Stimulated activated naive B cell treated with anti-CD40 and anti-IgM and Interleukin-4, amounts not matched to agents 10 μg/mL and 1 μg/mL and 100 μg/mL, for 72 hours (primary cell): Measurements from ENCODE around the gene ST8SIA1.
"Not testable (repeated sequence)": the region's sequence is repeated elsewhere in the genome, so short reads cannot be mapped to it uniquely, and the experiment has no call there.

Experiments used
- ATAC-seq, 2 donors: fragments of 150-1000 bp; cut with Tn5 transposase; replicated peaks; 2 replicates each; pipeline ENCODE4 v1.10.0; 2021; ENCODE audit warnings: moderate library complexity in 1 of 2
- DNase-seq: peaks from one replicate; pipeline ENCODE4 v3.0.0; 2021
- H3K27ac Mint-ChIP-seq: one replicate; pipeline ENCODE4 v1.8.0; 2022; ENCODE audit warnings: mild to moderate bottlenecking, mixed read lengths
- H3K27me3 Mint-ChIP-seq, 2 donors: one replicate each; pipeline ENCODE4 v1.8.0; 2022; ENCODE audit warnings: mixed read lengths in 2 of 2
- H3K36me3 Mint-ChIP-seq, 2 donors: one replicate each; pipeline ENCODE4 v1.8.0; 2022; ENCODE audit warnings: mixed read lengths in 2 of 2, mild to moderate bottlenecking in 1 of 2
- H3K4me1 Mint-ChIP-seq, 2 donors: one replicate each; pipeline ENCODE4 v1.8.0; 2022; ENCODE audit warnings: mixed read lengths in 2 of 2, mild to moderate bottlenecking in 1 of 2
- H3K4me3 Mint-ChIP-seq, 2 donors: one replicate each; pipeline ENCODE4 v1.8.0; 2022; ENCODE audit warnings: mild to moderate bottlenecking in 2 of 2, mixed read lengths in 2 of 2, moderate library complexity in 1 of 2
- H3K9me3 Mint-ChIP-seq, 2 donors: one replicate each; pipeline ENCODE4 v1.8.0; 2022; ENCODE audit warnings: mixed read lengths in 2 of 2, mild to moderate bottlenecking in 1 of 2

Gene ST8SIA1

DNA sequence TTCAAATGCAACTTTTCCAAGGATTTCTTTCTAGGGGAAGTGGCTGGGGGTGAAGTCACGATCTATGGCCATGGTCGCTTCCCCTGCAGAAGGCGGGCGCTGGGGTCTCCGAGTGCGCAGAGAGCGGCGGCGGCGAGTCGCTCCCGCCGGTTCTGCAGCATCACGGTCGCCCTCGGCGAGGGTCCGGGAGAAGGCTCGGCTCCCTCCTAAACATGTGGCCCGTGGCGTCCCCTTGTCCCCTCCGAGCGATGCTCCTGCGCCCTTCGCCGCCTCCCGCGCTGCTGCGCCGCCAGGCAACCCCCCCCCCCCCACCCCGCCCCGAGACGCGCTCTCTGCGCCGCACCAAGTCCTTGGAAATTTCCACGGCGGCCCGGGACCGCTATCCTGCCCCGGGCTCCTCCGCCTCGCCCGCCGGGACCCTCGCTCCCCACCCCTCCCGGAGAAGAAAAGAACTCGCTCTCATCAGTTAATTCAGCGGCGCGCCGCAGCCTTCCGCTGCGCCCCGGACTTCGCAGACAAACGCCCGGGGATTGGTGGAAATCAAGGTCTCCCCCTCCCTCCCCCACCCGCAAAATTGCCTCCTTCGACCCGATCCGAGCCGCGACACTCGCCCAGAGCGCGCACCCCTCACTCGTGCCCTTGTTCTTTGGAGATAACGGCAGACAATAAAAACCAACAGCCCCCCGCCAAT lies at the start of gene ST8SIA1:
Gene ST8SIA1, minus strand, starts transcription at position 298 of the 691 bp plus-strand sequence. CDS start 475 bp downstream, outside the sequence.
- Mint-ChIP-seq H3K4me1 (peaks cover 11 to 28% of the 10 kb centered on the region in 2 donors), H3K36me3 (peaks cover 0 to 4% of the 10 kb centered on the region in 2 donors), H3K4me3 (peak within 1 kb of the TSS; percentile 90 to 96), H3K9me3 (no peaks in the 10 kb centered on the region), H3K27ac (peak within 1 kb of the TSS; percentile 88), H3K27me3 (peaks cover 67 to 74% of the 10 kb centered on the region in 2 donors)
- no peak for DNase-seq
- ATAC-seq = no peak

DNA sequence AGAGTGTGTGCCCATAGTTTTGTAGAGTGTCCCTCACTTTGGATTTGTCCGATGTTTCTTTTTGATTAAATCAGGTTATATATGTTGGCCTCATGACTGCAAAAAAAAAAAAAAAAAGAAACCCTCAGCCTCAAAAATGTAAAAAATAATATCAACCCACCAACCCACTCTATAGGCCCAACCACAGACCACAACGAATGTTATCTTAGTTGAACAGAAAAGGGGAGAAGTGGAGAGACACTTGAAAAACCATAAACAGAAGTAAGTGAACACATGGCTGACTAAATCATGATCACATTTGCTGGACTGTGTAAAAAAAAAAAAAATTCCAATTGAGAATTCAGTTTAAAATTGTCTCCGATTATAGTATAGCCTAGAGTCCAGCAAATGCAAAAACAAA lies 45.5 kb upstream of the ST8SIA1 start:
- ATAC-seq (no peak), DNase-seq (no peak)
- H3K27ac Mint-ChIP-seq = no peak overlapping the region
- peaks cover 26% of the 10 kb centered on the region in 2 donors for H3K27me3 Mint-ChIP-seq
- peaks cover 0 to 3% of the 10 kb centered on the region in 2 donors for H3K36me3 Mint-ChIP-seq
- peaks cover 8 to 11% of the 10 kb centered on the region in 2 donors for H3K9me3 Mint-ChIP-seq
- no peak overlapping the region for H3K4me3 Mint-ChIP-seq
- H3K4me1 Mint-ChIP-seq = peaks cover 0 to 14% of the 10 kb centered on the region in 2 donors

GRCh38 chr12:22377731-22378496 lies 43.4 kb upstream of the ST8SIA1 start:
- ATAC-seq = peak; percentile 42 to 57
- DNase-seq = no peak
- H3K36me3 Mint-ChIP-seq = no peaks in the 10 kb centered on the region

GRCh38 chr12:22376596-22377150 lies 42.2 kb upstream of the ST8SIA1 start:
- H3K4me1 Mint-ChIP-seq = peaks cover 5 to 25% of the 10 kb centered on the region in 2 donors
- H3K4me3 Mint-ChIP-seq, H3K9me3 Mint-ChIP-seq, DNase-seq, H3K36me3 Mint-ChIP-seq, ATAC-seq, H3K27ac Mint-ChIP-seq: not testable (repeated sequence)
- H3K27me3 Mint-ChIP-seq = peaks cover 20% of the 10 kb centered on the region in 2 donors

More at GRCh38 chr12:22377731-22378496, 43.4 kb upstream of the ST8SIA1 start:
- peaks cover 5 to 25% of the 10 kb centered on the region in 2 donors for H3K4me1 Mint-ChIP-seq
- no peak overlapping the region for H3K27ac Mint-ChIP-seq
- H3K4me3 Mint-ChIP-seq = no peak overlapping the region
- peaks cover 4 to 6% of the 10 kb centered on the region in 2 donors for H3K9me3 Mint-ChIP-seq
- H3K27me3 Mint-ChIP-seq = peaks cover 20 to 22% of the 10 kb centered on the region in 2 donors

- Mint-ChIP-seq H3K4me3 (peak overlapping the region in 1 of 2 donors; percentile 11), H3K4me1 (peaks cover 5 to 17% of the 10 kb centered on the region in 2 donors), H3K9me3 (peaks cover 0 to 2% of the 10 kb centered on the region in 2 donors), H3K36me3 (no peaks in the 10 kb centered on the region), H3K27me3 (peaks cover 0 to 8% of the 10 kb centered on the region in 2 donors), H3K27ac (no peak overlapping the region)
- DNase-seq (no peak), ATAC-seq (peak; percentile 94 to 95)
These were observed 40.0 kb upstream of the ST8SIA1 start for GRCh38 chr12:22374508-22374907.

DNA sequence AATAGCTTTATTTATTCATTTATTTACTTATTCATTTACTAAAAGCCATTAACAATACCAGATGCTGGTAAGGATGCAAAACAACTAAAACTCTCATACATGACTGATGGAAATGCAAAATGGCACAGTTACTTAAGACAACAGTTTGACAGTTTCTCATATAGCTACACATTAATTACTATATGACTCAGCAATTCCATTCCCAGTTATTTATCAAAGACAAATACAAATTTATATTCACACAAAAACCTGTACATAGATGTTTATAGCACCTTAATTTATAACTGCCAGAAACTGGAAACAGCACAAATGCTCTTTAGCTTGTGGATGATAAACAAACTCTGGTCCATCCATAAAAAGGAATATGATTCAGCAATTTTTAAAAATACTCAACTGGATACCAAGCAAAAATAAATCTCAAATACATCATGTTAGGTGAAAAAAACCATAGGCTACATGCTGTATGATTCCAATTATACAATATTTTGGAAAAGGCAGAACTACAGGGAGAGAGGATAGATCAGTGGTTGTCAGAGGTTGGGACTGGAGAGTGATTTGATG lies 37.9 kb upstream of the ST8SIA1 start:
- Mint-ChIP-seq H3K36me3 (peaks cover 0 to 2% of the 10 kb centered on the region in 2 donors), H3K4me1 (peaks cover 5 to 11% of the 10 kb centered on the region in 2 donors), H3K27ac (no peak overlapping the region), H3K4me3 (no peak overlapping the region), H3K27me3 (peaks cover 5 to 11% of the 10 kb centered on the region in 2 donors), H3K9me3 (peaks cover 12 to 15% of the 10 kb centered on the region in 2 donors)
- DNase-seq (no peak), ATAC-seq (no peak)

DNA sequence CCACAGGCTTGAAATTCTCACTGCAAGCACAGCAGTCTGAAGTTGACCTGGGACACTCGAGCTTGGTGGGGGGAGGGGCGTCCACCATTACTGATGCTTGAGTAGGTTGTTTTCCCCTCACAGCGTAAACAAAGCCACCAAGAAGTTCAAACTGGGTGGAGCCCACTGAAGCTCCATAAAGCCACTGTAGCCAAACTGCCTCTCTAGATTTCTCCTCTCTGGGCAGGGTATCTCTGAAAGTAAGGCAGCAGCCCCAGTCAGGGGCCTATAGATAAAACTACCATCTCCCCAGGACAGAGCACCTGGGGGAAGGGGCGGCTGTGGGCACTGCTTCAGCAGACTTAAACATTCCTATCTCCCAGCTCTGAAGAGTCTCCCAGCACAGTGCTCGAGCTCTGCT lies 31.7 kb upstream of the ST8SIA1 start:
- Mint-ChIP-seq H3K27me3 (peaks cover 14 to 26% of the 10 kb centered on the region in 2 donors), H3K4me3 (no peak overlapping the region), H3K9me3 (peaks cover 17 to 19% of the 10 kb centered on the region in 2 donors), H3K27ac (no peak overlapping the region), H3K4me1 (no peaks in the 10 kb centered on the region), H3K36me3 (peaks cover 3 to 5% of the 10 kb centered on the region in 2 donors)
- ATAC-seq = no peak
- DNase-seq = no peak

DNA sequence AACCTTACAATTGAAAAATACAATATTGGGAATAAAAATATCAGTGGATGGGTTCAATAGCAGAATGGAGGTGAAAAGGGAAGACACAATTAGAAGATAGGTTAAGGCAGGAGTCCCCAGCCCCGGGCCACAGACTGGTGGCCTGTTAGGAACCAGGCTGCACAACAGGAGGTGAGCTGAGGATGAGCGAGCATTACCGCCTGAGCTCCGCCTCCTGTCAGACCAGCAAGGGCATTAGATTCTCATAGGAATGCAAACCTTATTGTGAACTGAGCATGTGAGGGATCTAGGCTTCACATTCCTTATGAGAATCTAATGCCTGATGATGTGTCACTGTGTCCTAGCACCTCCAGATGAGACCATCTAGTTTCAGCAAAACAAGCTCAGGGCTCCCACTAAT lies 27.3 kb upstream of the ST8SIA1 start:
- Mint-ChIP-seq H3K9me3 (peaks cover 0 to 3% of the 10 kb centered on the region in 2 donors), H3K4me1 (no peaks in the 10 kb centered on the region), H3K27ac (no peak overlapping the region), H3K4me3 (no peak overlapping the region), H3K27me3 (peaks cover 20 to 29% of the 10 kb centered on the region in 2 donors), H3K36me3 (no peaks in the 10 kb centered on the region)
- no peak for DNase-seq
- ATAC-seq = no peak

- Mint-ChIP-seq H3K27ac (no peak overlapping the region), H3K27me3 (peaks cover 20 to 22% of the 10 kb centered on the region in 2 donors), H3K4me3 (no peak overlapping the region), H3K9me3 (peaks cover 0 to 1% of the 10 kb centered on the region in 2 donors), H3K4me1 (no peaks in the 10 kb centered on the region), H3K36me3 (no peaks in the 10 kb centered on the region)
- ATAC-seq (no peak), DNase-seq (no peak)
These were observed 26.3 kb upstream of the ST8SIA1 start for GRCh38 chr12:22360774-22361173.

DNA sequence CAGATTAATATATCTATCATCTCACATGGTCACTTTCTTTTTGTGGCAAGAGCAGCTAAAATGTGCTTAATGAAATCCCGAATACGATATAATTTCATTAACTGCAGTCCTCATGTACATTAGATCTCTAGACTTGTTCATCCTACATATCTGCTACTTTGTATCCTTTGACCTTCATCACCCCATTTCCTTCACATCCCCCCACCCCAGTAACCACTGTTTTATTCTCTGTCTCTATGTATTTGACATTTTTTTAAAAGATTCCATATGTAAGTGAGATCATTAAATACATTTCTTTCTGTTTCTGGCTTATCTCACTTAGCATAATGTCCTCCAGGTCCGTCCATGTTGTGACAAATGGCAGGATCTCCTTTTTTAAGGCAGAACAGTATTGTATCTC lies 23.0 kb upstream of the ST8SIA1 start:
- Mint-ChIP-seq H3K27me3 (peaks cover 20 to 32% of the 10 kb centered on the region in 2 donors), H3K36me3 (no peaks in the 10 kb centered on the region), H3K4me1 (no peaks in the 10 kb centered on the region), H3K27ac (no peak overlapping the region), H3K9me3 (peaks cover 0 to 1% of the 10 kb centered on the region in 2 donors), H3K4me3 (no peak overlapping the region)
- no peak for ATAC-seq
- no peak for DNase-seq

DNA sequence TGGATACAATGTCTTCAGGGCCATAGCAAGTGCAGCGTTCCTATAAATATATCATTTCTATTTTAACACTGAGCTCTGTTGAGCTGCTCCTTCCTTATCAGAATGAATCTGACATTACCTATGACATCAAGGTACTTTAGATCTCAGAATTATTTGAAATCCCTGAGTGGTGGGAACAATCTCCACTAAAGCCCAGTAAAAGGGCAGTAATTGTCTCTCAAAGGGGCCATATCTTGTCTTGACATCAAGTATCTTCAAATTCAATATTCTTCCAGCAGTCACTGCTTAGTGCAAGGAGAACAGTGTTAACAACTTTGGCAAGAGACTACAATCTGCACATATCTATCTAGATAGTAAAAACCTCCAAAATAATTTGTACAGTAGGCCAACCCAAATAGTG lies 21.7 kb upstream of the ST8SIA1 start:
- no peak overlapping the region for H3K4me3 Mint-ChIP-seq
- no peak for DNase-seq
- H3K27me3 Mint-ChIP-seq = peaks cover 14 to 30% of the 10 kb centered on the region in 2 donors
- H3K4me1 Mint-ChIP-seq = no peaks in the 10 kb centered on the region
- H3K9me3 Mint-ChIP-seq = peaks cover 0 to 1% of the 10 kb centered on the region in 2 donors
- no peaks in the 10 kb centered on the region for H3K36me3 Mint-ChIP-seq
- ATAC-seq = no peak
- no peak overlapping the region for H3K27ac Mint-ChIP-seq

GRCh38 chr12:22355011-22355580 lies 20.6 kb upstream of the ST8SIA1 start:
- DNase-seq (no peak), ATAC-seq (no peak)
- Mint-ChIP-seq H3K27me3 (peaks cover 9 to 19% of the 10 kb centered on the region in 2 donors), H3K27ac (no peak overlapping the region), H3K9me3 (peaks cover 0 to under 1% of the 10 kb centered on the region in 2 donors), H3K4me1 (no peaks in the 10 kb centered on the region), H3K4me3 (no peak overlapping the region), H3K36me3 (no peaks in the 10 kb centered on the region)

DNA sequence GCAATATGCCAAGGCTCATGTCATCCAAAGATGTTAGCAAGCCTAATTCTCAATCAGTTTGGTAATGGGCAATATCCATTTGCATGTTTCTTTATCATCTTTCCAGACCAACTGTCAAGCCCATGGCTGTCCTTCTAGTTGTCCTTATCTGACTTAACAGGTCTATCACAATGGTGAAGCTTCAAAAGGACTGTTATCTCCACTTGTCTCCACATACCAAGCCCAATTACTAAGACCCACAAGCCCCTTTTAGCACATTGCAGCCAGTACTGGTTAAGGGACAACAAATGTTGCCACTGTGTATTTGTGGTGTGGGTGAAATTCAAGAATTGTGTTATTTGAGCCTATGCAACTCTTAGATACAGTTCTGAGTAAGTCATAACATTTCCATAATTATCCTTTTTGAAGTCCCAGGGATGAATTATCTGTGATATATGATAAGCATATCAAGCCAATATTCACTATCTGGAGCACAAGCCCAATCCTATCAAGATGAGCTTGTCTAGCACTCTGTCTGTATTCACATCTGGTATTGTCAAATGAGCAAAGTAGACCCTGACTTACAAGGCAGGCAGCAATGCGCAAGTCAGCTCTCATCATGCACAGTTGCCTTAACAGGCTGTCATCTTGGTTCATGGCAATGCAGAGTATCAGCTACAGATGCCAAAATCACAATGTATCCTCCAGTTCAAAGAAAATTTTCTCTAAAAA lies 19.3 kb upstream of the ST8SIA1 start:
- H3K27me3 Mint-ChIP-seq = peaks cover 7 to 10% of the 10 kb centered on the region in 2 donors
- H3K36me3 Mint-ChIP-seq = no peaks in the 10 kb centered on the region
- H3K4me3 Mint-ChIP-seq = no peak overlapping the region
- DNase-seq = no peak
- no peak for ATAC-seq
- no peaks in the 10 kb centered on the region for H3K4me1 Mint-ChIP-seq
- no peak overlapping the region for H3K27ac Mint-ChIP-seq
- H3K9me3 Mint-ChIP-seq = peaks cover 0 to 1% of the 10 kb centered on the region in 2 donors
